GM20000 (cell line): Measurements from ENCODE around the gene RPS6KB2.
"Not testable (repeated sequence)": the region's sequence is repeated elsewhere in the genome, so short reads cannot be mapped to it uniquely, and the experiment has no call there.

Source experiments
- DNase-seq: peaks from one replicate; pipeline ENCODE4 v3.0.0; 2012; ENCODE audit warnings: low spot score
- TF ChIP-seq, protein P1 (sequence below): IDR thresholded peaks from 2 replicates; pipeline ENCODE4 v1.5.1; 2012; ENCODE audit warnings: mild to moderate bottlenecking, control low read depth; ENCODE audit errors: extremely low read depth, missing control alignments

RPS6KB2 gene

GRCh38 chr11:67456068-67456705 lies 27.9 kb downstream of the RPS6KB2 start:
- TF ChIP-seq, protein P1, sequence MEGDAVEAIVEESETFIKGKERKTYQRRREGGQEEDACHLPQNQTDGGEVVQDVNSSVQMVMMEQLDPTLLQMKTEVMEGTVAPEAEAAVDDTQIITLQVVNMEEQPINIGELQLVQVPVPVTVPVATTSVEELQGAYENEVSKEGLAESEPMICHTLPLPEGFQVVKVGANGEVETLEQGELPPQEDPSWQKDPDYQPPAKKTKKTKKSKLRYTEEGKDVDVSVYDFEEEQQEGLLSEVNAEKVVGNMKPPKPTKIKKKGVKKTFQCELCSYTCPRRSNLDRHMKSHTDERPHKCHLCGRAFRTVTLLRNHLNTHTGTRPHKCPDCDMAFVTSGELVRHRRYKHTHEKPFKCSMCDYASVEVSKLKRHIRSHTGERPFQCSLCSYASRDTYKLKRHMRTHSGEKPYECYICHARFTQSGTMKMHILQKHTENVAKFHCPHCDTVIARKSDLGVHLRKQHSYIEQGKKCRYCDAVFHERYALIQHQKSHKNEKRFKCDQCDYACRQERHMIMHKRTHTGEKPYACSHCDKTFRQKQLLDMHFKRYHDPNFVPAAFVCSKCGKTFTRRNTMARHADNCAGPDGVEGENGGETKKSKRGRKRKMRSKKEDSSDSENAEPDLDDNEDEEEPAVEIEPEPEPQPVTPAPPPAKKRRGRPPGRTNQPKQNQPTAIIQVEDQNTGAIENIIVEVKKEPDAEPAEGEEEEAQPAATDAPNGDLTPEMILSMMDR = no peak
- no peak for DNase-seq

GRCh38 chr11:67457453-67457852 lies 29.2 kb downstream of the RPS6KB2 start:
- no peak for DNase-seq
- TF ChIP-seq, protein P1 = no peak

DNA sequence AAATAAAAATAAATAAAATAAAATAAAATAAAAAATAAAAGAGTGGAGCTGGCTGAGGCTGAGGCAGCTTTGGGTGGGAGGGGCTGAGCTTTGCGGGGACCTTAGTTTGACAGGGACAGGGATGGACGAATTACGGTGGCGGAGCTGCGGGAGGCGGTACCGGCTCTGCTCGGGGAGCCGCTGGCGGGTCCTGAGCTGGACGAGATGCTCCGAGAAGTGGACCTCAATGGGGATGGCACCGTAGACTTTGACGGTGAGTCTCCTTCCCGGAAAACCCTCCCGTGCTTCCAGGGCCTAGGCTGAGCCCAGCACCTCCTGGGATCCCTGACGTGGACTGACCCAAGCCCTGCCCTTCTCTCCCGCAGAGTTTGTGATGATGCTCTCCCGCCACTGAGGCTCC lies 30.0 kb downstream of the RPS6KB2 start:
- DNase-seq = no peak
- TF ChIP-seq, protein P1 = no peak

GRCh38 chr11:67463186-67463585 lies 34.9 kb downstream of the RPS6KB2 start:
- TF ChIP-seq, protein P1 = no peak
- DNase-seq = no peak

- TF ChIP-seq, protein P1 = no peak
- DNase-seq = no peak
Observed at GRCh38 chr11:67463680-67464410, 35.6 kb downstream of the RPS6KB2 start.

DNA sequence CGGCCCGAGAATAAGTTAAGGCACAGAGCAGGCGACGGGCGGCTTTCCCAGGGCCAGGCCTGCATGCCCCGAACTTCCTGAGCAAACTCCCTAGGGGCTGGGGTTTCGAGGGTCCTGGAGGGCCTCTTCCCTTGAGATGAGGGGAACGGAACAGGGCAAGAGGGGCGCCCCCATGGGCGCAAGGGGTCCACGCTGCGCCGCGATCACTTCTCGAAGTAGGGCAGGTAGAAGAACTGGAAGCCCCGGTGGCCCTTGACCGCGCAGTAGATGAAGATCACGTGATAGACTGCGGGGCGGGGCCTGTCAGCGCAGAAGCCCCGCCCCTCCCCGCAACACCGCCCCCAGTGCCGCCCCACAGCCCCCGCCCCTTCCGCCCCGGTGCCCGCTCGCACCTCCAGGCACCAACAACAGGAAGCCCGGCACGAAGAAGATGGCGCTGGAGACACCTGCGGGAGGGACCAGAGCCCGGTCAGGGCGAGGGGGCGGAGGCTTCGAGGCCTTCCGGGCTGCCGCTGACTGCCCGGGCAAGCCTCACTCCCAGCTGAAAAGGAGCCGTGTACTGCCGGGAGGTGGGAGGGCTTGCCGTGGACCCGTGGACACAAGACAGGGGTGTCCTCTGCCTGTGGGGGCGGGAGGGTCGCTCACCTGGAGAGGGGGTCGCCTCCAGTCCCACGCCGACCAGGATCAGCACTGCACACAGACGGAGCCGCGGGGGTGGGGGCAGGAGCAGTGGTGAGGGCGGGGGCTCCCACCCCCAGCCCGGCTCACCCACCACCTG lies 36.3 kb downstream of the RPS6KB2 start:
- DNase-seq = peak; percentile 96
- TF ChIP-seq, protein P1 = no peak

DNA sequence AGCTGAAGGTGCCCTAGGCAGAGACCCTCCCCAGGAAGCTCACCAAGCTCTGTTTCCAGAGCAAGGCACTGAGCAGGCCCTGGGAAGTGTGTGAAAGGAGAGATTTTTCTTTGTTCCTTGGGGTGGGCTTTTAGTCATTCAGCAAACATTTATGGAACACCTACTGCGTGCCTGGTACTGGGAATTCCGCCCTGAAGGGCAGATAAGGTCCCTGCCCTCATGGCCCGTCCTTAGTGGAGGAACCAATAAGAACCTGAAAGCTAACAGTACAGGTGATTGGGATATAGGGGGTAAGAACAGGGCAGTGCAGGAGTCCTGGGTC lies 36.9 kb downstream of the RPS6KB2 start:
- TF ChIP-seq, protein P1 = no peak
- no peak for DNase-seq

- not testable (repeated sequence) for DNase-seq
Observed at GRCh38 chr11:67465530-67465929, 37.2 kb downstream of the RPS6KB2 start.
